HUDEP-2 (cell line): Measurements from ENCODE around the gene TTC7B.

Experiments used
- DNase-seq, 76 experiments: peaks; one replicate each; lab custom pipeline; 2025; ENCODE audit not compliant: unreplicated experiment in 76 of 76; lab: John Stamatoyannopoulos, UW

TTC7B gene

DNA sequence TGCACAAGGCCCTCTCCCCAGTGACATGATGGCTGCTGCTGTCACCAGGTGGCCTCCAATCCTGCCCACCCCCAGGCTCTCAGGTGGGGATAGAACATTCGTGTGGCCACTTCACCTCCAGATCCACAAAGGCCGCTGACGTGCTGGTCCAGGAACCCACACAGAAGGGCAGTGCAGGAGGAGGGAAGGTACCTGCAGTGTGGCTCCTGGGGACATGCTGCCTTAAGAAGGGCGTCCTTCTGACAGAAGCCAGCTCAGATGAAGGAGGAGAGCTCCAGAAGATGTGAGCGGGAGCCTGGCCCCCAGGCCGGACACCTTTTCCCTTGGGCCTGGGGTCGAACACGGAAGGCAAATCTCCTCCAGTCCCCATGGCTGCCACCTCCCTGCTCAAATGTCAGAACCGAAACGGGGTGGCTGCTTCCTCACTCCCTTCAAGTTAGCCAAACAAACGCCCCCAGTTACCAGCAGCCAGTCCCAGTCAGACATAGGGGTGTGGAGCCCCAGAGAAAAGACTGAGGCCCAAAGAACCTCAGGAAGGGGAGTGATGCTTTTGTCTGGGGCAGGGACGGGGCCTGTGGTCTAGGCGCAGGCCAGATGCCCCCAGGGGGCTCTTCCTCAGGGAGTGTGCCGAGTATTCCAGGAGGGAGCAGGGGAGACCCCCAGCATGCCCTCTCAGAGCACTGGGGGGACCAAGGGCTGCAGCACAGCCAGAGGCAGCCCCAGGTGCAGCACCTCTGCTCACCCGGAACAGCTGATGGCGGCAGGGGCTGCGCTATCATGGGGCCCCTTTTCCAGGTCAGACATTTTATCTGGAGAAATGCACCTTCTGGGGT, 263.5 kb downstream of the TTC7B start:
- DNase-seq, result no peak

DNA sequence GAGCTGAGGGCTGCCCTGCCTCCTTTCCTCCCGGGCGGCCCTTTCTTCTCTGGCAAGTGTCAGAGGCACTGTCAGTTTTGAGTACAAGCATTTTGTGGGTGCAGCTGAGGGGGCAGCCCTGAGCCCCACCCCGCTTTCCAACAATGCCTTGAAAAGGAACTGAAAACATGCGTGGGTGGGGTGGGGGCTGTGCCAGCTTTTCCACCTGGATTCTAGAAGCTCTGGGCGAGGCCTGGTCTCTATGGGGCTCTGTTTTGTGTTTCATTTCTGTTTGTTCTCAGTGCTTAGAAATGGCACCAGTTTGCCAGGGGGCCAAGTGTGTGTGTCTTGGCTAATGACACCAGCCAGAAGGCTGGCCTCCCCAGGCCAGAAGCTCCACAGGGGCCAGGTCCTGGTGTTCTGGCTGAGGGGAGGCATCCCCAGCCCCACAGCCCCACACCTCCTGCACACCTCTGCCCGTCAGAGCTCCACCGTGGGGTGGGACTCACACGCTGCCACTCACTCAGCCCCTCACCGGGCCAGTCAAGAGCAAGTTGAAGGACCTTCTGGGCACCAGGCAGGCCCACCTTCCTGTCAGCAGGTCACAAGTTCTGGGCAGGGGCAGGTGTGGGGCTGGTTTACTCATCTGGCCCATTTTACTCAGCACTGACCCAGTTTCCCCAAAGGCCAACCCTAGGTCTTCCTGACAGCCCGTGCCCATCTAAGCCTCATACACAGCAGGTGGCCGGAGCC, 264.3 kb downstream of the TTC7B start:
- no peak for DNase-seq

- DNase-seq, result no peak
Observed at GRCh38 chr14:90551070-90551704, 265.0 kb downstream of the TTC7B start.

- no peak for DNase-seq
Observed at GRCh38 chr14:90549794-90550641, 266.2 kb downstream of the TTC7B start.

DNA sequence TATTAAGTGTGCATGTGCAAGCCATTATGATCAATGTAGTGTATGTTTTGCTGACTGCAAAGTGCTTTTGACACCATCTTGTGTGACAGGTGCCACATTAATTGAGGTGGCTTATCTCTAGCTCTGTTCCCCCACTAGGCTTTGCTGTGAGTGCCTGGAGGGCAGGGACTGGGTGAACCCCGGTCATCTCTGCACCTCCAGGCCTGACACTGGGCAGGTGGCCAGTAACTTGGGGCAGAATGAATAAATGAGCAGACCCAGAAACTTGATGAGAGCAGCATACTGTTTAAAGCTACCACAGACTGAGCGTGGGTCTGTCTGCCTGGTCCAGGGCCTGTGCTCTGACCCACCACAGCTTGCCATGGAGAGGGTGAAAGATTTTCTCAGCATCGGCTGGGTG, 267.8 kb downstream of the TTC7B start:
- no peak for DNase-seq

DNA sequence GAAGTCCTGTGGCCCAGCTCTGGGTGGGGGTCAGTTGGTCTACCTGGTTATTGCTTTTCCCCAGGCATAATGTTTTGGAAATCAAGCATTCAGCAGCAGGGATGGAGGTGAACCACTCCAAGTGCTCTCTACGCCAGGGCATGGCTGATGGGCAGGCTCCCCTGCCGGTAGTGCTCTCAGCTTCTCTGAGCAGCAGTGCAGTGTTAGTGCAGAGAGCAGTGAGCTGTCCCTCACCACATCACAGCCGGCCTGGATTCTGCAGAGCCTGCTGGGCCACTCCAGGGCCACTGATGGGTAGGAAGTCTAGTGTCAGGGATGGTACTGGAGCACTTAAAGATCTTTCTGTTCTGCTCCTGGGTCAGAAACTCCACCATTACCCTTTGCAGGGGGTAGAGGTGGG, 268.3 kb downstream of the TTC7B start:
- DNase-seq, result no peak

DNA sequence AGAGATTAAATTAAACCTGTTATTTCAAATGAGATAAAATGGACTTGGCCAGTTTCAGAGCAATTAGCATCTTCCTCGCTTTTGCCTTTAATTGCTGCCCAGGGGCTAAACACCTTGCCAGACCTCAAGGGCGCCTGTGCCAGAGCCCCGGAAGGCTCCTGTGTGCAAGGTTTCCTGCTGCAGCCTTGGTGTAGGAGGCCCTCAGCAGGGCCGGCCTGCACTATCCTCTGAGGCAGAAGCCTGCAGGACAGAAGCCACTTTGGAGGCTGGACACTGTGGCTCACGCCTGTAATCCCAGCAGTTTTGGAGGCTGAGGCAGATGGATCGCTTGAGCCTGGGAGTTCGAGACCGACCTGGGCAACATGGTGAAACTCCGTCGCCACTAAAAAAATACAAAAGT, 269.0 kb downstream of the TTC7B start:
- no peak for DNase-seq

DNA sequence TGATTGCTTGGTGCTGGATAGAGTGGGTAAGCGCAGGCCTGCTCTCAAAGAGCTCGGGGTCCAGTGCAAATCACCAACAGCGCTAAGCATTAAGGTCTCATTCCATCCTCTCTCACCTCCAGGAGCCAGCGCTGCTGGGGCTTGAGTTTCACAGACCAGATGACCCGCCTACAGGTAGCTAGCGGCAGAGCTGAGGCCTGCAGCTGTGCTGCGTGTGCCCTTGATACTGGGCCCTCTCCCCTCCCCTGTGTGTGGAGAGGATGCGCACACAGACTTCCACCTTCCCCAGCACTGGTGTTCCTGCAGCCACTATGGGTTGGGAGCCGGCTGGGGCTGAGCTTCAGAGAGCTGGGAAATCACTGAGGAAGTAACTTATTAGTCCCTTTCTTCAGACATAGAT, 269.5 kb downstream of the TTC7B start:
- DNase-seq, result no peak

DNA sequence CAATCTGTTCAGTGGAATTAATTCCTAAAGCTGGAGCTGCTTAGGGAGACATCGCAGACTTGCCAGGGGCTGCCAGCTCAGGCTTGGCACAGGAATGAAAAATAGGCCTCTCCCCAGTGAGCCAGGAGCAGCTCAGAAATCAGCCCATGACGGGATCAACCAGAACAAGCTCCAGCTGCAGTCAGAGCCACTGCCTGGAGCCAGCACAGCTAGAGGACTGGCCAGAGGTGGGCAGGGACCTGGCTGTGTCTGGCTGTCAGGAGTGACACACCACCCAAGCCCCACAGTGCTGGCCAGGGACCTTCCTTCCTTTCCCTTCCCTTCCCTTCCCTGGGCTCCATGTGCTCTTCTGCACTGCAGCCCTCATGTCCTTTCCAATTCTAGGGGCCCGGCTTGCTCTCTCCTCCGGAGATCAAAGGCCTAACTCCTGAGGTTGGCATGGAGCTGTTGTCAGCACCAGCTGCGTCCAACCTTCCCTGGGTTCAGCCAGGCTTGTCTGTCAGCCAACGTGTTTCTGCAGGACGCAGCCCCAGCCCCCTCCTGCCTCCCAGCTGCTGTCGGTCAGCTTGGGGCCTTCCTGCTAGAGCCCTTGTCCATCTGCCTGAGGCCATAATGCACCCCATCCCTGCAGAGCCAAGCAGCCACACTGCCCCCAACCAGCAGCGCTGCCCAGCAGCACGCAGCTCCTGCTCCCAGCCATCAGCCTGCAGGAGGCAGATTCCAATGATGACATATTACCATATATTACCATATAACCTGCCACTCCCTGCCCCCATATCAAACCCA, 270.1 kb downstream of the TTC7B start:
- no peak for DNase-seq

GRCh38 chr14:90545382-90545781, 270.8 kb downstream of the TTC7B start:
- no peak for DNase-seq

DNA sequence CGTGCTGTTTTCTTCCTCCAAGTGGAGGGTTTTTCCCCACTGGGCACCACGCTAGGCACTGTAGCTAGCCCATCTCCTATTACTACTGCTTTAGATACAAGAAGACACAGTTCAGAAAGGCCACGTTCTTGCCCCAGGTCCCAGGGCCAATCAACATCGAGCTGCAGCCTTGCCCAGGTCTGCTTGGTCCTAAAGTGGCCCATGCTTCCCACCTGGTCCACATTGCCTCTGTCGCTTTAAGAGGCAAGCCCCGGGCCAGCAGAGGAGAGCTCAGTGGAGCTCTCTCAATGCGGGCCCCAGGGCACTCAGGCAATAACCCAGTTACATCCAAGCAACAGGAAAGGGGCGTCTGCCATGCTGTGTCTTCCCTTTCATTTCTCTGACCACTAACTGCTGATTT, 271.3 kb downstream of the TTC7B start:
- no peak for DNase-seq

DNA sequence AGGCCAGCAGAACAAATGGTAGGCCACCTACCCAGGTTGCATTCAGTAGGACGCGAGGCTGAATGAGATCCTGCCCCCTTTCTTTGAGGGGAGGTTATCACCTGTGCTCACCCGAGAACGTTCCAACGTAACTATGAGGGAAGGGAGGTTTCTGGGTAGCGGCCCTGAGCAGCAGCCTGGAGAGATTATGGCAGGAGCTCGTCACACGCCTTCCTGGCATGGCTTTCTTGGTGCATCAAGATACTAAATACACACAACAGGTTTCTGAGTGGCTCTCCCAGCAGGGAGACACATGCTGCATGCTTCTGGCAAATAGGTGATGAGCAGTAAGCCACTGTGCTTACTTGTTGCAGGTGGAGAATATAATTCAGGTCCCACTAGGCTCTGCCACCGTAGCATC, 271.7 kb downstream of the TTC7B start:
- no peak for DNase-seq

DNA sequence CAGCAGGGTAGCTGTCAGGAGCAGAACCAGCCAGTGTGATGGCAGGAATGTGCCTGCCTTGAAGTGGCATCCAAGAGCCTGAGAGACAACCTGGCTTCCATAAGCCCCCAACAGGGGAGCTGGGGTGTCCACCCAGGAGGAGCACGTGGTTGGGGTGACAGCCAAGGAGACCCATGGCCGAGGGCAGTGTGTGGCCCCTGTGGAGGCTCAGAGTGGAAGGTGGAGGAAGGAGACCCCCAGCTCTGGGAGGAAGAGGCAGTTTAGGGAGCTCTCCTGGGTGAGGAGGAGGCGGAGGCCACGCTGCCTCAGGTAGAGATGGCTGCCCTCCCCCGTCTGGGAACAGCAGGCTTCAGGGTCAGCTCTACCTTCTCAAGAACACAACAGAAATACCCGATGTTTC, 272.4 kb downstream of the TTC7B start:
- no peak for DNase-seq

DNA sequence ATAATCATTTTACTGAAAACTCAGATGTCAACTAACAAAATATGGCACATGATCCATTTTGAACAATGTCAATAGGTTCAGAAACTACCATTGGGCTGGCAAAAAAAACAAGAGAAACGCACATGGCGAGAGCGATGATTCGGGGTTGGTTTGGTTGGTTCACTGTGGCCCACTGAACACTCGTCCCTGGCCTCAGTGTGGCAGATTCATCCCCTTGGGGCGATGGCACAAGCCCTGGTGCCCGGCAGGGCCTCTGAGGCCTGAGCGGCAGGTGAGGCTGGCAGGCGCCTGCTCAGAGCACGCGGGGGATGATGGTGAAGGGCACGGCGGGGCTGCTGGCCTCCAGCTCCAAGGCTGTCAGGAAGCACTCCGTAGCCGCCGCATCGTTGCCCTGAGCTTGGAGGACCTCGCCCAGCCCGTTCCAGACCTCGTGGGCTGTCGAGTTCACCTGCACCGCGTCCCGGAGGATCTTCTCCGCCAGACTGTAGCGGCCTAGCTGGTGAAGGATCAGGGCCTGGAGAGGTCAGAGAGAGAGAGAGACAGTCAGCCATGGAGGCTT, 275.1 kb downstream of the TTC7B start:
- DNase-seq, result no peak

- DNase-seq, result no peak
Observed at GRCh38 chr14:90540437-90540836, 275.8 kb downstream of the TTC7B start.

GRCh38 chr14:90539996-90540395, 276.2 kb downstream of the TTC7B start:
- no peak for DNase-seq

DNA sequence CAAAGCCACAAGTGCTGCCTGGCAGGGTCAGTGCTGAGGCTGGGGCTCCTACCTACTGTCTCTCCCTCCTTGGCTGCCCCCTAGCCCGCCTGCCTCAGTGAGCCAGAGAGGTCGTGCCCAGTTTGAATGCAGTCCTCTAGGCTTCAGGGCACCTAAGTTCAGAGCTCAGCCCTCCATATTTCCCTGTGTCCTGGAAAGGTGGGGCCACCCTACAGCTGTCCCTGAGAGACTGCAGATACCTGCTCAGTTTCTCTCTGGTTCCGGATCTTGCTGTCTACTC, 276.8 kb downstream of the TTC7B start:
- DNase-seq, result no peak

DNA sequence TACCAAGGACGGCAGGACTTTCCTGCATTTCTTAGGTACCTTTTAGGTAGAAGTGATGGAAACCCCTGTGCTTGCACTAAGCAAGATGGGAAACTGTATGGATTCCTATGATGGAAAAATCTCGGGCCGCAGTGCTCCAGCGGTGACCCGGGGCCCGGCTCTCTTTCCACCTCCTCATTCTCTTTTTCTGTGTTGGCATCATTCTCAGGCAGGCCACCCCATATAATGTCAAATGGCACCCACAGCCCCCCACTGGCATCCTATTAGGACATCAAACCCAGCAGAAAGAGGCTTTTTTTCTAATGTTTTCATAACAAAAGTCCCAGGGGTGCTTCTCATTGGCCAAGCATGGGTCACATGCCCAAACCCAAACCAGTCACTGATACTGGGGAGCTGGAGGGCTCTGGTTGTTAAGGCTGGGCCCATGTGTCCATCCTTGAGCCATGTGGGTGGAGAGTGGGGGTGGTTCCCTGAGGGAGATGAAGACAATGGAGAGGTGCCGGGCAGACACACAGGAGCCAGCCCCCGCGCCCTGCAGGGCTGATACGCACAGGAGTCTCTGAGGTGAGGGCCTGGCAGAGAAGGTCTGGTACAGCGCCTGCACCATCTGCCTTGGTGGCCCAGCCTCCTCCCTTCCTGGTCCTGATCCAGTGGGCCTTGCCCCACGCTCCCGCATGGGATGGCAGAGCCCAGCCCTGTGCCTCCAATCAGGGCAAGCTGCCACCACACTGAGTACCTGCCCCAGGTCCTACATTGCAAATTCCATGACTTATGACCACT, 277.3 kb downstream of the TTC7B start:
- no peak for DNase-seq

GRCh38 chr14:90538095-90538494, 278.1 kb downstream of the TTC7B start:
- no peak for DNase-seq
